Activated CD4-positive, alpha-beta memory T cell treated with anti-CD3 and anti-CD28 coated beads for 36 hours (primary cell): Measurements from ENCODE around the gene BNC2. TPM values are rescaled to one million over a fixed set of nuclear protein-coding genes. Genes with fewer than 3 reads are reported as not detected.
"Not testable (repeated sequence)": the region's sequence is repeated elsewhere in the genome, so short reads cannot be mapped to it uniquely, and the experiment has no call there.

Source experiments
- CTCF ChIA-PET: fragments of 350-600 bp; sonication (Branson Sonifier 250); formaldehyde crosslinking; loops from one replicate; lab custom pipeline; 2021; ENCODE audit warnings: antibody characterized with exemption, inconsistent platforms; lab: Charles Lee
- POLR2A ChIA-PET: fragments of 350-600 bp; sonication (Branson Sonifier 250); formaldehyde crosslinking; loops from one replicate; lab custom pipeline; 2021; ENCODE audit warnings: antibody characterized with exemption; lab: Charles Lee
- DNase-seq: peaks from one replicate; pipeline ENCODE4 v3.0.0-alpha.2; 2020
- H3K27ac Mint-ChIP-seq: one replicate; pipeline ENCODE4 v1.8.0; 2021; ENCODE audit warnings: mixed read lengths
- H3K27me3 Mint-ChIP-seq: one replicate; pipeline ENCODE4 v1.8.0; 2021; ENCODE audit warnings: mixed read lengths
- H3K36me3 Mint-ChIP-seq: one replicate; pipeline ENCODE4 v1.8.0; 2021; ENCODE audit warnings: mixed read lengths
- H3K4me1 Mint-ChIP-seq: one replicate; pipeline ENCODE4 v1.8.0; 2021; ENCODE audit warnings: low read depth, mixed read lengths
- H3K4me3 Mint-ChIP-seq: one replicate; pipeline ENCODE4 v1.8.0; 2021; ENCODE audit warnings: mild to moderate bottlenecking, mixed read lengths
- H3K9me3 Mint-ChIP-seq: one replicate; pipeline ENCODE4 v1.8.0; 2021; ENCODE audit warnings: mixed read lengths
- intact Hi-C: fragments of 100-400 bp; cut with micrococcal nuclease; formaldehyde crosslinking; loops from one replicate; pipeline ENCODE4 v1.15.1; 2023
- total RNA-seq, 2 experiments: library from RNA; stranded (reverse); gene quantifications; one replicate each; pipeline ENCODE4 v1.2.3, GENCODE V29; 2021

Gene BNC2
- total RNA-seq, 2 experiments from 2014 or later, result not detected

GRCh38 chr9:16447946-16448345 lies 422.5 kb downstream of the BNC2 start:
- Mint-ChIP-seq H3K27ac (no peak overlapping the region), H3K27me3 (no peaks in the 10 kb centered on the region), H3K4me1 (no peaks in the 10 kb centered on the region), H3K4me3 (no peak overlapping the region), H3K9me3 (no peaks in the 10 kb centered on the region), H3K36me3 (no peaks in the 10 kb centered on the region)
- CTCF ChIA-PET, result no interaction called here
- intact Hi-C loops, result no loop called here
- POLR2A ChIA-PET, result no interaction called here
- DNase-seq, result no peak

GRCh38 chr9:16446636-16447035 lies 423.8 kb downstream of the BNC2 start:
- no peak overlapping the region for H3K4me3 Mint-ChIP-seq
- POLR2A ChIA-PET, result no interaction called here
- H3K36me3 Mint-ChIP-seq, result no peaks in the 10 kb centered on the region
- CTCF ChIA-PET, result no interaction called here
- no peaks in the 10 kb centered on the region for H3K9me3 Mint-ChIP-seq
- H3K4me1 Mint-ChIP-seq, result no peaks in the 10 kb centered on the region
- no peaks in the 10 kb centered on the region for H3K27me3 Mint-ChIP-seq
- no peak overlapping the region for H3K27ac Mint-ChIP-seq
- intact Hi-C loops, result no loop called here
- no peak for DNase-seq

GRCh38 chr9:16445141-16445920 lies 425.1 kb downstream of the BNC2 start:
- intact Hi-C loops, result no loop called here
- Mint-ChIP-seq H3K27ac (no peak overlapping the region), H3K4me1 (no peaks in the 10 kb centered on the region), H3K27me3 (no peaks in the 10 kb centered on the region), H3K9me3 (no peaks in the 10 kb centered on the region), H3K4me3 (no peak overlapping the region), H3K36me3 (no peaks in the 10 kb centered on the region)
- no peak for DNase-seq
- CTCF ChIA-PET, result no interaction called here
- POLR2A ChIA-PET, result no interaction called here

- Mint-ChIP-seq H3K4me3 (no peak overlapping the region), H3K9me3 (peaks cover 3% of the 10 kb centered on the region), H3K27me3 (no peaks in the 10 kb centered on the region), H3K27ac (no peak overlapping the region), H3K36me3 (no peaks in the 10 kb centered on the region), H3K4me1 (no peaks in the 10 kb centered on the region)
- intact Hi-C loops, result no loop called here
- DNase-seq, result no peak
- ChIA-PET POLR2A (no interaction called here), CTCF (no interaction called here)
These were observed 427.8 kb downstream of the BNC2 start for GRCh38 chr9:16442622-16443021.

GRCh38 chr9:16441791-16442190 lies 428.7 kb downstream of the BNC2 start:
- H3K9me3 Mint-ChIP-seq, result peaks cover 5% of the 10 kb centered on the region
- no peaks in the 10 kb centered on the region for H3K36me3 Mint-ChIP-seq
- CTCF ChIA-PET, result no interaction called here
- POLR2A ChIA-PET, result no interaction called here
- no peak for DNase-seq
- H3K27me3 Mint-ChIP-seq, result no peaks in the 10 kb centered on the region
- H3K27ac Mint-ChIP-seq, result no peak overlapping the region
- no peaks in the 10 kb centered on the region for H3K4me1 Mint-ChIP-seq
- intact Hi-C loops, result no loop called here
- H3K4me3 Mint-ChIP-seq, result no peak overlapping the region

- peaks cover 16% of the 10 kb centered on the region for H3K9me3 Mint-ChIP-seq
- H3K36me3 Mint-ChIP-seq, POLR2A ChIA-PET, CTCF ChIA-PET, H3K4me3 Mint-ChIP-seq, intact Hi-C loops, H3K27ac Mint-ChIP-seq, H3K4me1 Mint-ChIP-seq, DNase-seq, H3K27me3 Mint-ChIP-seq: not testable (repeated sequence)
These were observed 431.6 kb downstream of the BNC2 start for GRCh38 chr9:16438831-16439230.

- Mint-ChIP-seq H3K27me3 (no peaks in the 10 kb centered on the region), H3K4me1 (no peaks in the 10 kb centered on the region), H3K9me3 (peaks cover 16% of the 10 kb centered on the region), H3K36me3 (no peaks in the 10 kb centered on the region), H3K27ac (no peak overlapping the region), H3K4me3 (no peak overlapping the region)
- DNase-seq, result no peak
- intact Hi-C loops, result no loop called here
- ChIA-PET CTCF (interaction anchor here (0.6 kb wide), 1 partner anchor 217 kb away, joined by 3 read pairs; no protein-coding TSS in a partner anchor), POLR2A (no interaction called here)
These were observed 433.9 kb downstream of the BNC2 start for GRCh38 chr9:16436545-16436944.

- no peaks in the 10 kb centered on the region for H3K4me1 Mint-ChIP-seq
- no peak overlapping the region for H3K27ac Mint-ChIP-seq
- intact Hi-C loops, result no loop called here
- H3K9me3 Mint-ChIP-seq, result peaks cover 16% of the 10 kb centered on the region
- H3K27me3 Mint-ChIP-seq, result no peaks in the 10 kb centered on the region
- ChIA-PET POLR2A (no interaction called here), CTCF (no interaction called here)
- DNase-seq, result no peak
- no peaks in the 10 kb centered on the region for H3K36me3 Mint-ChIP-seq
- no peak overlapping the region for H3K4me3 Mint-ChIP-seq
These were observed 435.9 kb downstream of the BNC2 start for GRCh38 chr9:16434526-16434925.

- intact Hi-C loops, result no loop called here
- POLR2A ChIA-PET, result no interaction called here
- Mint-ChIP-seq H3K4me1 (no peaks in the 10 kb centered on the region), H3K27ac (no peak overlapping the region), H3K9me3 (peaks cover 13% of the 10 kb centered on the region), H3K27me3 (no peaks in the 10 kb centered on the region), H3K36me3 (no peaks in the 10 kb centered on the region), H3K4me3 (no peak overlapping the region)
- CTCF ChIA-PET, result no interaction called here
- no peak for DNase-seq
These were observed 437.0 kb downstream of the BNC2 start for GRCh38 chr9:16433494-16433893.

- Mint-ChIP-seq H3K4me3 (no peak overlapping the region), H3K9me3 (peaks cover 12% of the 10 kb centered on the region), H3K36me3 (no peaks in the 10 kb centered on the region), H3K27ac (no peak overlapping the region), H3K27me3 (no peaks in the 10 kb centered on the region), H3K4me1 (no peaks in the 10 kb centered on the region)
- POLR2A ChIA-PET, result no interaction called here
- DNase-seq, result no peak
- intact Hi-C loops, result no loop called here
- CTCF ChIA-PET, result no interaction called here
These were observed 438.6 kb downstream of the BNC2 start for GRCh38 chr9:16431666-16432392.

GRCh38 chr9:16429671-16430070 lies 440.8 kb downstream of the BNC2 start:
- H3K4me3 Mint-ChIP-seq, result no peak overlapping the region

GRCh38 chr9:16427873-16428427 lies 442.5 kb downstream of the BNC2 start:
- ChIA-PET CTCF (no interaction called here), POLR2A (no interaction called here)
- Mint-ChIP-seq H3K27me3 (no peaks in the 10 kb centered on the region), H3K4me3 (no peak overlapping the region), H3K36me3 (no peaks in the 10 kb centered on the region), H3K9me3 (peaks cover 1% of the 10 kb centered on the region), H3K27ac (no peak overlapping the region), H3K4me1 (no peaks in the 10 kb centered on the region)
- intact Hi-C loops, result no loop called here
- DNase-seq, result no peak

More at GRCh38 chr9:16429671-16430070, 440.8 kb downstream of the BNC2 start:
- H3K36me3 Mint-ChIP-seq, result no peaks in the 10 kb centered on the region
- CTCF ChIA-PET, result no interaction called here
- no peaks in the 10 kb centered on the region for H3K9me3 Mint-ChIP-seq
- DNase-seq, result no peak
- no peak overlapping the region for H3K27ac Mint-ChIP-seq
- H3K4me1 Mint-ChIP-seq, result no peaks in the 10 kb centered on the region
- no peaks in the 10 kb centered on the region for H3K27me3 Mint-ChIP-seq
- intact Hi-C loops, result no loop called here
- POLR2A ChIA-PET, result no interaction called here
